Testis (tissue), 3 donors: ENCODE data around the gene MRGPRE. TPM values are rescaled to one million over a fixed set of nuclear protein-coding genes. Genes with fewer than 3 reads are reported as not detected.

ENCODE experiments used
- DNase-seq: peaks from one replicate; pipeline ENCODE4 v3.0.0-alpha.2; 2019
- H3K27ac ChIP-seq, 2 donors: fragments of 200-600 bp; sonication (generic); one replicate each; pipeline ENCODE4 v1.5.1; 2019
- H3K27me3 ChIP-seq: fragments of 200-600 bp; sonication (generic); one replicate; pipeline ENCODE4 v1.5.1; 2019
- H3K36me3 ChIP-seq: fragments of 200-600 bp; sonication (generic); one replicate; pipeline ENCODE4 v1.5.1; 2017; ENCODE audit warnings: low read depth; ENCODE audit errors: missing control alignments
- H3K4me1 ChIP-seq: fragments of 200-600 bp; sonication (generic); one replicate; pipeline ENCODE4 v1.5.1; 2019
- H3K4me3 ChIP-seq, 2 donors: fragments of 200-600 bp; sonication (generic); one replicate each; pipeline ENCODE4 v1.5.1; 2017 to 2019
- H3K9me3 ChIP-seq: fragments of 200-600 bp; sonication (generic); one replicate; pipeline ENCODE4 v1.5.1; 2017
- POLR2A ChIP-seq: fragments of 450-650 bp; IDR thresholded peaks from one replicate; pipeline ENCODE4 v1.6.1; 2017; ENCODE audit warnings: antibody characterized with exemption, mild to moderate bottlenecking, moderate library complexity
- WGBS, 2 donors: methylation state at CpG; one replicate each; pipeline ENCODE4 v1.1.5; 2018; 5-methylcytosine and 5-hydroxymethylcytosine counted together
- intact Hi-C: fragments of 100-400 bp; cut with DNase I; formaldehyde crosslinking; loops from one replicate; pipeline ENCODE4 v1.15.1; 2023; ENCODE audit warnings: low total_unique reads
- polyA plus RNA-seq: library from polyadenylated mRNA; stranded (reverse); fragments of 350-450 nt; fragmentation: Illumina TruSeq; extraction: RNeasy Lipid Tissue Mini Kit (QIAGEN cat#74804); gene quantifications from one replicate; pipeline ENCODE4 v1.2.3, GENCODE V29; 2014; ENCODE audit warnings: low read depth, low replicate concordance; ENCODE audit not compliant: insufficient read depth
- total RNA-seq, 2 donors: library from RNA; depleted of rRNA; stranded (reverse); fragments of >200 nt; gene quantifications; one replicate each; pipeline ENCODE4 v1.2.3, GENCODE V29; 2016
- TF ChIP-seq, protein P1 (sequence below), 3 experiments: fragments of 450-650 bp in 2 of 3; fragments of 200-600 bp in 1 of 3; sonication (generic) in 1 of 3; IDR thresholded peaks; one replicate each; pipeline ENCODE4 v1.5.1; 2016 to 2019; ENCODE audit warnings: antibody characterized with exemption in 3 of 3, mild to moderate bottlenecking in 2 of 3, moderate library complexity in 1 of 3

The MRGPRE gene
- total and polyA plus RNA-seq, 3 donors from 2014 or later: 0.30 to 1.0 (median 0.93) TPM

DNA sequence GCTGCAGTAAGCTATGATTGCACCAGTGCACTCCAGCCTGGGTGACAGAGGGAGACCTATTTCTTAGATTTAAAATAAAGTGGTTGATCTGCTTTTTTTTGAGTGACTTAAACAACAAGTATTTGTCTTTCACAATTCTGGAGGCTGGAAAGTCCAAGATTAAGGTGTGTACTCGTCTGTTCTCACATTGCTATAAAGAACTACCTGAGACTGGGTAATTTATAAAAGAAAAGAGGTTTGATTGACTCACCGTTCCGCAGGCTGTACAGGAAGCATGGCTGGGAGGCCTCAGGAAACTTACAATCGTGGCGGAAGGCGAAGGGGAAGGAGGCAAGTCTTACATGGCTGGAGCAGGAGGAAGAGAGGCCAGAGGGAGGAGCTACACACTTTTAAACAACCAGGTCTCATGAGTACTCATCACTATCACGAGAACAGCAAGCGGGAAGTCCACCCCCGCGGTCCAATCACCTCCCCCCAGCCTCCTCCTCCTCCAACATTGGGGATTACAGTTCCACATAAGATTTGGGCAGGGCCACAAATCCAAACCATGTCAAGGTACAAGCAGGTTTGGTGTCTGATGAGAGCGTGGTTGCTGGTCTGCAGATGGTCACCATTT is 47.4 kb downstream of the MRGPRE start:
- 86 to 87% methylated on average over 11 of the region's 11 CpGs for WGBS, 2 donors

DNA sequence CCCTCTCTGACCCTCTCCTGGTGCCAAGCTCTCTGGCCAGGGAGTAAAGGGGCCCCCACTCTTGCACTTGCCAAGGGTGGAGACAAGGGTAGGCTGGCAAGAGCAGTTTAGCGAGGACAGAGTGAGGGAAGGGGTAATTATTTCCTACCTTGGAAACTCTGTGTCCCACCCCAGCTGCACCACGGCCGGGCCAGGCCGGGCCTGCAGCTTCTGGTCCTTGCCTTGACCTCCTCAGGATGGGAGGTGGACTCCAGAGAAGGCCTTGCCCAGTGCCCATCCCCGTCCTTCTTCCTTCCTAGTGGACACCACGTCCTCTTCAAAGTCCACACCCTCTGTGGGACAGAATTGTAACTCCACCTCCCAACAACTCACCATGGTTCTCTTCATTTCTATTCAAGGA is 48.7 kb downstream of the MRGPRE start:
- intact Hi-C loops: no loop called here
- Histone ChIP-seq H3K36me3 (no peaks in the 10 kb centered on the region), H3K4me1 (no peaks in the 10 kb centered on the region), H3K9me3 (no peaks in the 10 kb centered on the region), H3K27ac (no peak overlapping the region), H3K27me3 (no peaks in the 10 kb centered on the region), H3K4me3 (no peak overlapping the region)
- TF ChIP-seq POLR2A: no peak
- TF ChIP-seq, protein P1, sequence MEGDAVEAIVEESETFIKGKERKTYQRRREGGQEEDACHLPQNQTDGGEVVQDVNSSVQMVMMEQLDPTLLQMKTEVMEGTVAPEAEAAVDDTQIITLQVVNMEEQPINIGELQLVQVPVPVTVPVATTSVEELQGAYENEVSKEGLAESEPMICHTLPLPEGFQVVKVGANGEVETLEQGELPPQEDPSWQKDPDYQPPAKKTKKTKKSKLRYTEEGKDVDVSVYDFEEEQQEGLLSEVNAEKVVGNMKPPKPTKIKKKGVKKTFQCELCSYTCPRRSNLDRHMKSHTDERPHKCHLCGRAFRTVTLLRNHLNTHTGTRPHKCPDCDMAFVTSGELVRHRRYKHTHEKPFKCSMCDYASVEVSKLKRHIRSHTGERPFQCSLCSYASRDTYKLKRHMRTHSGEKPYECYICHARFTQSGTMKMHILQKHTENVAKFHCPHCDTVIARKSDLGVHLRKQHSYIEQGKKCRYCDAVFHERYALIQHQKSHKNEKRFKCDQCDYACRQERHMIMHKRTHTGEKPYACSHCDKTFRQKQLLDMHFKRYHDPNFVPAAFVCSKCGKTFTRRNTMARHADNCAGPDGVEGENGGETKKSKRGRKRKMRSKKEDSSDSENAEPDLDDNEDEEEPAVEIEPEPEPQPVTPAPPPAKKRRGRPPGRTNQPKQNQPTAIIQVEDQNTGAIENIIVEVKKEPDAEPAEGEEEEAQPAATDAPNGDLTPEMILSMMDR (IDR thresholded peaks at IDR 0.05): no peak
- 81 to 83% methylated on average over 6 of the region's 6 CpGs for WGBS, 2 donors
- DNase-seq: no peak

More for the DNA sequence above, 47.4 kb downstream of the MRGPRE start:
- Histone ChIP-seq H3K4me3 (no peak overlapping the region), H3K36me3 (no peaks in the 10 kb centered on the region), H3K27ac (no peak overlapping the region), H3K9me3 (no peaks in the 10 kb centered on the region), H3K27me3 (no peaks in the 10 kb centered on the region), H3K4me1 (no peaks in the 10 kb centered on the region)
- TF ChIP-seq POLR2A: no peak
- TF ChIP-seq, protein P1 (IDR thresholded peaks at IDR 0.05): no peak
- DNase-seq: no peak
- intact Hi-C loops: no loop called here

DNA sequence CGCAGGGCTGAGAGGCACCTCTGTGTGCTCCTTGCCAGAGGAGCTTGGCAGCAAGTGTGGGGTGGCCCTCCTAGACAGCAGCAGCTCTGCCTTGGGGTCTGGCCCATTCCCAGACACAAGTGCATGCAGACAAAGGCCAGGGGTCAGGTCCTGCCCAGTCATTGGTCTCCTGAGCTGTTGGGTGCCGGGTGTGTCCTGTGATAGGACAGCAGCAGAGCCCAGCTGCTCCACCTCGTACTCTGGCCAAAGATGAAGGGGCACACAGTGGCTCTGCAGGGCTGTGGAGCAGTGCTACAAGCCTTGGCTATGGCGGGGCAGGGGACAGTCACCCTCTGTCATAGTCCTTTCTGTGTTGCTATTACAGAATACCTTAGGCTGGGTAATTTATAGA is 49.8 kb downstream of the MRGPRE start:
- WGBS, 2 donors: 80 to 94% methylated on average over 1 to 4 of the region's 4 CpGs
- no peaks in the 10 kb centered on the region for H3K9me3 ChIP-seq
- H3K27me3 ChIP-seq: no peaks in the 10 kb centered on the region
- TF ChIP-seq, protein P1 (IDR thresholded peaks at IDR 0.05): no peak
- TF ChIP-seq POLR2A: no peak
- no peaks in the 10 kb centered on the region for H3K36me3 ChIP-seq
- H3K27ac ChIP-seq: no peak overlapping the region
- no peaks in the 10 kb centered on the region for H3K4me1 ChIP-seq
- intact Hi-C loops: no loop called here
- DNase-seq: no peak
- H3K4me3 ChIP-seq: no peak overlapping the region

DNA sequence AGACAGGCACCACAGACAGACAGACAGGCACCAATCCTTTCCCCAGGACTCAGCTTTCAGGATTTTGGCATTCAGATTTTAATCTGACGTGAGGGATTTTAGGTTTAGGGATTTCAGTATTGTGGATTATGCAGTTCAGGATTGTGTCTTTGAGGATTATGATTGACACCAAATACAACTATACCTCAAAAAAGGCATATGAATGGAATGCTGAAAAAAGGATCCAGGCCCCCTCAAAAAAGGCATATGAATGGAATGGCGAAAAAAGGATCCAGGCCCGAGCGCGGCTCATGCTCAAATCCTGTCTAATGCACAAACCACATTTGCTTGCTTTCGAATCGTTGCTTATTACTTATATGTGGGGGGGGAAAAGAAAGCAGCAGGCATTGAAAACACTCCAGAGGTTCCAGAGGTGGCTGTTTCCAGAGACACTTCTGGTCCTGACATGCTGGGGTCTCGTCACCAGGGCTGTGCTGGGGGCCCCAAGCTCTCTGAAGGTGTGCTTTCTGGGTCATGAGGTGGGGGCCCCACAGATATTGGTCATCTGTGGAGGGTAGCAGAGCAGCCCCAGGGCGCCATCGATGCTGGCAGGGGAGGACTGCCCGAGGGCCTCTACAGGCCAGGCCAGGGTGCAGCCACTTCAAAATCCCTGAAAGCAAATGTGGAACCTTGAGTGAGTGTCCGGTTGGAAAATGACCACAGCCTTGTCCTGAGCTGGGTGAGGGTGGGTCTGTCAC is 50.3 kb downstream of the MRGPRE start:
- Histone ChIP-seq H3K4me3 (no peak overlapping the region), H3K4me1 (no peaks in the 10 kb centered on the region), H3K27ac (no peak overlapping the region), H3K9me3 (no peaks in the 10 kb centered on the region), H3K27me3 (no peaks in the 10 kb centered on the region), H3K36me3 (no peaks in the 10 kb centered on the region)
- TF ChIP-seq, protein P1 (IDR thresholded peaks at IDR 0.05): no peak
- no peak for TF ChIP-seq POLR2A
- 93 to 94% methylated on average over 7 to 12 of the region's 12 CpGs for WGBS, 2 donors
- DNase-seq: no peak
- intact Hi-C loops: no loop called here
